HG03095 (cell line): ENCODE data around the gene KCNQ4.

ENCODE experiments used
- ATAC-seq: cut with Tn5 transposase; IDR thresholded peaks from one replicate; pipeline ENCODE4 v1.9.1; 2021; ENCODE audit warnings: moderate library complexity; ENCODE audit not compliant: unreplicated experiment

Gene KCNQ4

GRCh38 chr1:40857737-40858136, 74.2 kb downstream of the KCNQ4 start:
- ATAC-seq = no peak

GRCh38 chr1:40858856-40859416, 75.3 kb downstream of the KCNQ4 start:
- ATAC-seq = no peak

GRCh38 chr1:40860706-40861223, 77.2 kb downstream of the KCNQ4 start:
- no peak for ATAC-seq

- ATAC-seq = no peak
Measured at GRCh38 chr1:40861224-40862003, 77.8 kb downstream of the KCNQ4 start.

- ATAC-seq = peak; percentile 90
Measured at GRCh38 chr1:40862008-40862863, 78.6 kb downstream of the KCNQ4 start, which contains the start of gene CITED4. Gene CITED4 (minus strand): TSS chr1:40862363. CDS start chr1:40862127, 236 bp downstream.

- ATAC-seq = no peak
Measured at GRCh38 chr1:40868051-40868723, 84.6 kb downstream of the KCNQ4 start.

- no peak for ATAC-seq
Measured at GRCh38 chr1:40870135-40870728, 86.6 kb downstream of the KCNQ4 start.

GRCh38 chr1:40872276-40872675, 88.7 kb downstream of the KCNQ4 start:
- no peak for ATAC-seq

GRCh38 chr1:40873863-40874472, 90.4 kb downstream of the KCNQ4 start:
- ATAC-seq = no peak

GRCh38 chr1:40876436-40876761, 92.8 kb downstream of the KCNQ4 start:
- no peak for ATAC-seq

- no peak for ATAC-seq
Measured at GRCh38 chr1:40876891-40877290, 93.3 kb downstream of the KCNQ4 start.

- no peak for ATAC-seq
Measured at GRCh38 chr1:40877698-40878097, 94.1 kb downstream of the KCNQ4 start.

- ATAC-seq = no peak
Measured at GRCh38 chr1:40878906-40879305, 95.3 kb downstream of the KCNQ4 start.

GRCh38 chr1:40879482-40880175, 96.0 kb downstream of the KCNQ4 start:
- no peak for ATAC-seq

GRCh38 chr1:40880813-40881549, 97.4 kb downstream of the KCNQ4 start:
- ATAC-seq = no peak

GRCh38 chr1:40884055-40884795, 100.6 kb downstream of the KCNQ4 start:
- no peak for ATAC-seq

GRCh38 chr1:40886318-40887011, 102.9 kb downstream of the KCNQ4 start:
- no peak for ATAC-seq

GRCh38 chr1:40887012-40887378, 103.4 kb downstream of the KCNQ4 start:
- ATAC-seq = no peak
